ENCODE measurements around the gene METTL9. TPM values are rescaled to one million over a fixed set of nuclear protein-coding genes. Genes with fewer than 3 reads are reported as not detected.

Gene METTL9
- polyA plus RNA-seq, 3 donors = 181 to 400 (median 373) TPM

- Mint-ChIP-seq H3K27me3 (ENCODE audit: low read depth in 3 of 3) (no peaks in the 10 kb centered on the region), H3K27ac (peak overlapping the region; percentile 95 to 98 (median 97)), H3K9me3 (no peaks in the 10 kb centered on the region), H3K4me3 (peak overlapping the region; percentile 48 to 86), H3K4me1 (peaks cover 93% of the 10 kb centered on the region), H3K36me3 (peaks cover 9 to 10% of the 10 kb centered on the region in 2 donors)
- no peaks in the 10 kb centered on the region for H3K27me3 ChIP-seq (ENCODE audit: control insufficient read depth in 2 of 2, insufficient read depth in 2 of 2, low read length in 2 of 2)
- peaks cover 98 to 100% of the 10 kb centered on the region in 2 donors for H3K4me1 ChIP-seq (ENCODE audit: control insufficient read depth in 1 of 2, insufficient read depth in 2 of 2, low read length in 2 of 2)
- H4K20me1 ChIP-seq (ENCODE audit: insufficient read depth, low read length) = peaks cover 67% of the 10 kb centered on the region
- H3K36me3 ChIP-seq (replicated peaks in 1 of 2; ENCODE audit: control insufficient read depth in 1 of 2, insufficient read depth in 2 of 2, low read length in 2 of 2) = peaks cover 0 to 5% of the 10 kb centered on the region in 2 donors
- H3K4me2 ChIP-seq (replicated peaks; ENCODE audit: extremely low read depth, low read length, poor library complexity, severe bottlenecking) = peak overlapping the region; percentile 74
- no peak overlapping the region for H2AFZ ChIP-seq (ENCODE audit: insufficient read depth, low read depth, low read length, poor library complexity, severe bottlenecking)
- intact Hi-C loops (cut with micrococcal nuclease) = no loop called here
- H3K79me2 ChIP-seq (ENCODE audit: insufficient read depth, low read length) = peaks cover 100% of the 10 kb centered on the region
- TF ChIP-seq CTCF (IDR thresholded peaks at IDR 0.05) = no peak
- no peaks in the 10 kb centered on the region for H3K9me3 ChIP-seq (replicated peaks in 1 of 2; ENCODE audit: control insufficient read depth in 1 of 2, insufficient read depth in 1 of 2, low read length in 2 of 2)
- 0% methylated on average over 1 of the region's 3 CpGs for WGBS (ENCODE audit: insufficient coverage)
- DNase-seq = peak; percentile 64 to 87 (median 86)
- peak overlapping the region; percentile 1 to 71 (median 43) for H3K4me3 ChIP-seq (replicated peaks in 1 of 3; ENCODE audit: low read depth in 2 of 3, low read length in 3 of 3)
- peak overlapping the region; percentile 64 to 93 for H3K27ac ChIP-seq (ENCODE audit: low read depth in 1 of 2, low read length in 2 of 2)
- peak overlapping the region; percentile 10 for H3K9ac ChIP-seq (ENCODE audit: insufficient read depth, low read length, poor library complexity, severe bottlenecking)
Observed at GRCh38 chr16:21608639-21609328, 9.4 kb downstream of the METTL9 start.

- DNase-seq = no peak
- H3K9me3 ChIP-seq (replicated peaks in 1 of 2; ENCODE audit: control insufficient read depth in 1 of 2, insufficient read depth in 1 of 2, low read length in 2 of 2) = no peaks in the 10 kb centered on the region
- H3K27ac ChIP-seq (ENCODE audit: low read depth in 1 of 2, low read length in 2 of 2) = peak overlapping the region in 1 of 2 donors; percentile 93
- H3K27ac Mint-ChIP-seq = peak overlapping the region; percentile 95 to 98 (median 97)
- H3K4me2 ChIP-seq (replicated peaks; ENCODE audit: extremely low read depth, low read length, poor library complexity, severe bottlenecking) = peak overlapping the region; percentile 74
- peaks cover 98 to 100% of the 10 kb centered on the region in 2 donors for H3K4me1 ChIP-seq (ENCODE audit: control insufficient read depth in 1 of 2, insufficient read depth in 2 of 2, low read length in 2 of 2)
- no peak overlapping the region for H2AFZ ChIP-seq (ENCODE audit: insufficient read depth, low read depth, low read length, poor library complexity, severe bottlenecking)
- no peaks in the 10 kb centered on the region for H3K27me3 ChIP-seq (ENCODE audit: control insufficient read depth in 2 of 2, insufficient read depth in 2 of 2, low read length in 2 of 2)
- H3K79me2 ChIP-seq (ENCODE audit: insufficient read depth, low read length) = peaks cover 100% of the 10 kb centered on the region
- H3K9ac ChIP-seq (ENCODE audit: insufficient read depth, low read length, poor library complexity, severe bottlenecking) = no peak overlapping the region
- WGBS (ENCODE audit: insufficient coverage) = 85% methylated on average over 2 of the region's 3 CpGs
- H3K36me3 Mint-ChIP-seq = peaks cover 20 to 22% of the 10 kb centered on the region in 2 donors
- peaks cover 69% of the 10 kb centered on the region for H4K20me1 ChIP-seq (ENCODE audit: insufficient read depth, low read length)
- H3K4me3 ChIP-seq (replicated peaks in 1 of 3; ENCODE audit: low read depth in 2 of 3, low read length in 3 of 3) = peak overlapping the region in 1 of 3 experiments; percentile 71
- peaks cover 94% of the 10 kb centered on the region for H3K4me1 Mint-ChIP-seq
- H3K36me3 ChIP-seq (replicated peaks in 1 of 2; ENCODE audit: control insufficient read depth in 1 of 2, insufficient read depth in 2 of 2, low read length in 2 of 2) = peaks cover 0 to 12% of the 10 kb centered on the region in 2 donors
- no peaks in the 10 kb centered on the region for H3K27me3 Mint-ChIP-seq (ENCODE audit: low read depth in 3 of 3)
- no peaks in the 10 kb centered on the region for H3K9me3 Mint-ChIP-seq
- intact Hi-C loops (cut with micrococcal nuclease) = loop anchor here in 1 of 2 donors (5.0 kb wide), 1 partner anchor 42 kb away; the partner anchor contains the start of gene IGSF6
- H3K4me3 Mint-ChIP-seq = no peak overlapping the region
- TF ChIP-seq CTCF (IDR thresholded peaks at IDR 0.05) = no peak
Observed at GRCh38 chr16:21610006-21610544, 10.7 kb downstream of the METTL9 start.

Measured in CD14-positive monocyte (primary cell).